Measurements from ENCODE around the gene TRIM3. TPM values are rescaled to one million over a fixed set of nuclear protein-coding genes. Genes with fewer than 3 reads are reported as not detected.

The TRIM3 gene
- total RNA-seq, 1 donor from 2014 or later: 32.5 TPM

GRCh38 chr11:6411594-6412031, 62.1 kb downstream of the TRIM3 start:
- Mint-ChIP-seq H3K36me3 (ENCODE audit: unreplicated experiment) (peaks cover 8% of the 10 kb centered on the region), H3K27me3 (ENCODE audit: unreplicated experiment) (no peaks in the 10 kb centered on the region), H3K9me3 (ENCODE audit: unreplicated experiment) (no peaks in the 10 kb centered on the region), H3K27ac (ENCODE audit: unreplicated experiment) (no peak overlapping the region), H3K4me3 (ENCODE audit: unreplicated experiment) (no peak overlapping the region), H3K4me1 (ENCODE audit: unreplicated experiment) (no peaks in the 10 kb centered on the region)
- DNase-seq (ENCODE audit: extremely low spot score, unreplicated experiment): no peak
- TF ChIP-seq CTCF (IDR thresholded peaks at IDR 0.05): no peak

GRCh38 chr11:6410695-6411430, 62.9 kb downstream of the TRIM3 start:
- Mint-ChIP-seq H3K27me3 (ENCODE audit: unreplicated experiment) (no peaks in the 10 kb centered on the region), H3K36me3 (ENCODE audit: unreplicated experiment) (peaks cover 8% of the 10 kb centered on the region), H3K9me3 (ENCODE audit: unreplicated experiment) (no peaks in the 10 kb centered on the region), H3K4me3 (ENCODE audit: unreplicated experiment) (no peak overlapping the region), H3K27ac (ENCODE audit: unreplicated experiment) (no peak overlapping the region), H3K4me1 (ENCODE audit: unreplicated experiment) (no peaks in the 10 kb centered on the region)
- TF ChIP-seq CTCF (IDR thresholded peaks at IDR 0.05): no peak
- DNase-seq (ENCODE audit: extremely low spot score, unreplicated experiment): no peak

- H3K27ac Mint-ChIP-seq (ENCODE audit: unreplicated experiment): no peak overlapping the region
- no peak for TF ChIP-seq CTCF (IDR thresholded peaks at IDR 0.05)
- peaks cover 12% of the 10 kb centered on the region for H3K36me3 Mint-ChIP-seq (ENCODE audit: unreplicated experiment)
- no peak for DNase-seq (ENCODE audit: extremely low spot score, unreplicated experiment)
- H3K4me1 Mint-ChIP-seq (ENCODE audit: unreplicated experiment): no peaks in the 10 kb centered on the region
- no peak overlapping the region for H3K4me3 Mint-ChIP-seq (ENCODE audit: unreplicated experiment)
- no peaks in the 10 kb centered on the region for H3K9me3 Mint-ChIP-seq (ENCODE audit: unreplicated experiment)
- H3K27me3 Mint-ChIP-seq (ENCODE audit: unreplicated experiment): no peaks in the 10 kb centered on the region
Observed at GRCh38 chr11:6406370-6406769, 67.4 kb downstream of the TRIM3 start.

- Mint-ChIP-seq H3K4me3 (ENCODE audit: unreplicated experiment) (no peak overlapping the region), H3K9me3 (ENCODE audit: unreplicated experiment) (no peaks in the 10 kb centered on the region), H3K27me3 (ENCODE audit: unreplicated experiment) (no peaks in the 10 kb centered on the region), H3K4me1 (ENCODE audit: unreplicated experiment) (no peaks in the 10 kb centered on the region), H3K36me3 (ENCODE audit: unreplicated experiment) (peaks cover 15% of the 10 kb centered on the region), H3K27ac (ENCODE audit: unreplicated experiment) (no peak overlapping the region)
- TF ChIP-seq CTCF (IDR thresholded peaks at IDR 0.05): no peak
- DNase-seq (ENCODE audit: extremely low spot score, unreplicated experiment): no peak
Observed at GRCh38 chr11:6405846-6406245, 67.9 kb downstream of the TRIM3 start.

- H3K9me3 Mint-ChIP-seq (ENCODE audit: unreplicated experiment): no peaks in the 10 kb centered on the region
- no peaks in the 10 kb centered on the region for H3K27me3 Mint-ChIP-seq (ENCODE audit: unreplicated experiment)
- peaks cover 18% of the 10 kb centered on the region for H3K36me3 Mint-ChIP-seq (ENCODE audit: unreplicated experiment)
- H3K27ac Mint-ChIP-seq (ENCODE audit: unreplicated experiment): no peak overlapping the region
- TF ChIP-seq CTCF (IDR thresholded peaks at IDR 0.05): no peak
- no peak for DNase-seq (ENCODE audit: extremely low spot score, unreplicated experiment)
- H3K4me1 Mint-ChIP-seq (ENCODE audit: unreplicated experiment): no peaks in the 10 kb centered on the region
- H3K4me3 Mint-ChIP-seq (ENCODE audit: unreplicated experiment): no peak overlapping the region
Observed at GRCh38 chr11:6405052-6405667, 68.6 kb downstream of the TRIM3 start.
